ENCODE results near the gene LOXL1. TPM values are rescaled to one million over a fixed set of nuclear protein-coding genes. Genes with fewer than 3 reads are reported as not detected.

LOXL1 gene
- total RNA-seq, 2 donors from 2014 or later: 2.3 to 6.9 TPM

GRCh38 chr15:73897441-73898261 lies 28.6 kb upstream of the LOXL1 start:
- TF ChIP-seq CTCF (IDR thresholded peaks at IDR 0.05): peak; percentile 81
- peak; percentile 32 for DNase-seq
- H3K27me3 ChIP-seq: no peaks in the 10 kb centered on the region
- no peak overlapping the region for H3K4me3 ChIP-seq
- H3K27ac ChIP-seq: no peak overlapping the region
- no peaks in the 10 kb centered on the region for H3K9me3 ChIP-seq
- intact Hi-C loops (cut with DNase I): no loop called here
- H3K36me3 ChIP-seq: no peaks in the 10 kb centered on the region
- no peak overlapping the region for H3K9ac ChIP-seq (ENCODE audit: low read depth in 2 of 2, low read length in 2 of 2)
- H3K4me1 ChIP-seq: no peaks in the 10 kb centered on the region

- intact Hi-C loops (cut with DNase I): no loop called here
- Histone ChIP-seq H3K27me3 (no peaks in the 10 kb centered on the region), H3K9ac (ENCODE audit: low read depth in 2 of 2, low read length in 2 of 2) (no peak overlapping the region), H3K4me3 (no peak overlapping the region), H3K36me3 (no peaks in the 10 kb centered on the region), H3K9me3 (no peaks in the 10 kb centered on the region), H3K4me1 (no peaks in the 10 kb centered on the region), H3K27ac (no peak overlapping the region)
- no peak for TF ChIP-seq CTCF (IDR thresholded peaks at IDR 0.05)
- DNase-seq: no peak
These were observed 26.8 kb upstream of the LOXL1 start for GRCh38 chr15:73899197-73900094.

- TF ChIP-seq CTCF (IDR thresholded peaks at IDR 0.05): no peak
- H3K9me3 ChIP-seq: no peaks in the 10 kb centered on the region
- intact Hi-C loops (cut with DNase I): no loop called here
- no peak overlapping the region for H3K9ac ChIP-seq (ENCODE audit: low read depth in 2 of 2, low read length in 2 of 2)
- no peak for DNase-seq
- H3K36me3 ChIP-seq: no peaks in the 10 kb centered on the region
- no peaks in the 10 kb centered on the region for H3K4me1 ChIP-seq
- H3K27me3 ChIP-seq: no peaks in the 10 kb centered on the region
- no peak overlapping the region for H3K27ac ChIP-seq
- no peak overlapping the region for H3K4me3 ChIP-seq
These were observed 26.1 kb upstream of the LOXL1 start for GRCh38 chr15:73900095-73900712.

- H3K9me3 ChIP-seq: no peaks in the 10 kb centered on the region
- H3K9ac ChIP-seq (ENCODE audit: low read depth in 2 of 2, low read length in 2 of 2): no peak overlapping the region
- no peak overlapping the region for H3K4me3 ChIP-seq
- H3K27ac ChIP-seq: no peak overlapping the region
- DNase-seq: no peak
- H3K27me3 ChIP-seq: no peaks in the 10 kb centered on the region
- intact Hi-C loops (cut with DNase I): no loop called here
- H3K4me1 ChIP-seq: no peaks in the 10 kb centered on the region
- H3K36me3 ChIP-seq: no peaks in the 10 kb centered on the region
- TF ChIP-seq CTCF (IDR thresholded peaks at IDR 0.05): no peak
These were observed 25.0 kb upstream of the LOXL1 start for GRCh38 chr15:73901126-73901810.

Measured in colonic mucosa (tissue), 4 donors.